ENCODE results near the gene TFCP2.
A peak's percentile ranks its signal among the peaks of the same experiment; 100 is the strongest.

TFCP2 gene

DNA sequence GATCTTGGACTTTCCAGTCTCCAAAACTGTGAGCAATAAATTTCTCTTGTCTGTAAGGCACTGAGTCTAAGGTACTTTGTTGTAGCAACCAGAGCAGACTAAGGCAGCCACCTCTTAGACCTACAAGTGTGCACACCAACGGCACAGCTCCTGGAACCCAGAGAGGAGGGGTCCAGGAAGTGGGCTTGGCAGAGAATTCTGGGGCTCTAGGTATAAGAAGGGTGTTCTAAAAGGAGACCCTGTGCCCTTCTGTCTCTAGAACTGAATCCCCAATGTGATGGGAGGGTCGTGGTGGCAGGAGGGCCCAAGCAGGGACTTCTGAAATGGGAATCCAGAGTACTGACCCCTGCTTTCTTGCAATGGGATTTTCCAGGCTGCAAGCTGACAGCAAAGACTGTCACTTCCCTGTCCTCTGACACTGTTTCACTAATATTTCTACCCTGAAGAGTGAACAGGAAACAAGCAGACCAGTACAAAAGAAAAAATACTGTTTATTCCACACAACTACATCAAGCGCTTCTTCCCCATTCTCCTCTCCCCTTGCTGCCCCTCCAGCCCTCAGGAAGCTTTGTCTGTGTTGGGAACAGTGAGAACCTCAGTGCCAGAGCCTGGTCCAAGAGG, 13.6 kb upstream of the TFCP2 start:
- Mint-ChIP-seq H3K9me3 (ENCODE audit: low read depth) (no peaks in the 10 kb centered on the region), H3K4me1 (ENCODE audit: low read depth) (peaks cover 3% of the 10 kb centered on the region), H3K27me3 (no peaks in the 10 kb centered on the region), H3K27ac (no peak overlapping the region), H3K36me3 (peaks cover 4% of the 10 kb centered on the region), H3K4me3 (no peak overlapping the region)

DNA sequence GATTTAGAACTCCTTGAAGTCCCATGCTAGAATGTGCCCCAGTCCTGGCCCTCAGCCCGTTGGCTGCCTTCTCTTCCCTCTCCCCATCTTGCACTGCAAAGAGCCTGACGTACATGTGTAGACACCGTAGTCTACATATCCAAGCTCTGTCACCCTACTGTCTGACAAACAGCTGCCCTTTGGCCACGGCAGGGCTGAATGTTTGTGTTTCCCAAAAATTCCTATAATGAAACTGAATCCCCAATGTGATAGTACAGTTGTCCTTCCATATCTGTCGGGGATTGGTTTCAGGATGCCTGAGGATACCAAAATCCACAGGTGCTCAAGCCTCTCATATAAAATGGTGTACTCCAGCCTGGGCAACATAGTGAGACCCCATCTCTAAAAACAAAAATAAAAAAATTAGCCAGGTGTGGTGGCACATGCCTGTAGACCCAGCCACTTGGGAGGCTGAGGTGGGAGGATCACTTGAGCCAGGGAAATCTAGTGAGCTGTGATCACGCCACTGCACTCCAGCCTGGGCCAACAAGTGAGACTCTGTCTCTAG, 12.3 kb upstream of the TFCP2 start:
- Mint-ChIP-seq H3K27ac (no peak overlapping the region), H3K4me1 (ENCODE audit: low read depth) (peaks cover 3% of the 10 kb centered on the region)

DNA sequence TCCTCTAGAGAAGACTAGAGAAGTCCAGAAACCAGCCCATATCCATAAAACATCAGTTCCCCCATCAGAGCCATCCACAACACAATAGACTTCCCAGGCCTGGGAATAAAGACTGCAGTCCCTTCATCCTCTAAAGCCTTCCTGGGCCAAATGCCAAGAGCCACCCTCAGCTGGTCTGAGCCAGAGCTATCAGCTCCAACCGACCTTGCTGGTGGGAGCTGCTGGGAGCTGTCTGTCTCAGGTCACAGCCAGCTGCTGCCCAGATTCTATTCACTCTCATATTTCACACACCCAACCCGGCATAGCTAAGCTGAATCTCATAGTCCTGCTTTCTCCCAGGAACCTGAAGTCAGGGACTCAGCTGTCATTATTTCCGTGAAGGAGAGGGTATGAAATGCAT, 10.9 kb upstream of the TFCP2 start:
- peaks cover 3% of the 10 kb centered on the region for H3K4me1 Mint-ChIP-seq (ENCODE audit: low read depth)
- H3K27me3 Mint-ChIP-seq, result no peaks in the 10 kb centered on the region
- H3K27ac Mint-ChIP-seq, result no peak overlapping the region
- H3K4me3 Mint-ChIP-seq, result no peak overlapping the region
- H3K36me3 Mint-ChIP-seq, result no peaks in the 10 kb centered on the region
- H3K9me3 Mint-ChIP-seq (ENCODE audit: low read depth), result no peaks in the 10 kb centered on the region

More for the DNA sequence above, 12.3 kb upstream of the TFCP2 start:
- H3K27me3 Mint-ChIP-seq, result no peaks in the 10 kb centered on the region
- no peak overlapping the region for H3K4me3 Mint-ChIP-seq
- no peaks in the 10 kb centered on the region for H3K9me3 Mint-ChIP-seq (ENCODE audit: low read depth)
- H3K36me3 Mint-ChIP-seq, result no peaks in the 10 kb centered on the region

DNA sequence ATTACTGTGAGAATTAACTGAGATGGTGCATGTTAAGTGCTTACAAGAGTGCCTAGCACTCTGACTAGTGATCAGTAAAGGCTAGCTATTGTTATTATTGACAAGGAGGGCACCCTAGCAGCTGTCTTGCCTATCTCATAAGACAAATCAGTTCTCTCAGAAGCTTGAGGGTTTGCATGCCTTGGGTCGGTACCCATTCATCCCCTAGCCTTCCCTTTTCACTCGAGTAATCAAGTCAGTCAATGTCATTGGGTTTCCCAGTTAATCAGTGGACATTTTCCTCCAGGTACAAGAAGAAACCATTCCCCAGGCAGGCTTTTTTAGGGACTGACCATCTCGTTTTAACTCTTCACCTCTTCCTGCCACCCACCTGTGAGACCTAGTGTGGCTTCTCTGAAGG, 10.4 kb upstream of the TFCP2 start:
- Mint-ChIP-seq H3K27ac (no peak overlapping the region), H3K27me3 (no peaks in the 10 kb centered on the region), H3K4me1 (ENCODE audit: low read depth) (peaks cover 3% of the 10 kb centered on the region), H3K36me3 (no peaks in the 10 kb centered on the region), H3K4me3 (no peak overlapping the region), H3K9me3 (ENCODE audit: low read depth) (no peaks in the 10 kb centered on the region)

DNA sequence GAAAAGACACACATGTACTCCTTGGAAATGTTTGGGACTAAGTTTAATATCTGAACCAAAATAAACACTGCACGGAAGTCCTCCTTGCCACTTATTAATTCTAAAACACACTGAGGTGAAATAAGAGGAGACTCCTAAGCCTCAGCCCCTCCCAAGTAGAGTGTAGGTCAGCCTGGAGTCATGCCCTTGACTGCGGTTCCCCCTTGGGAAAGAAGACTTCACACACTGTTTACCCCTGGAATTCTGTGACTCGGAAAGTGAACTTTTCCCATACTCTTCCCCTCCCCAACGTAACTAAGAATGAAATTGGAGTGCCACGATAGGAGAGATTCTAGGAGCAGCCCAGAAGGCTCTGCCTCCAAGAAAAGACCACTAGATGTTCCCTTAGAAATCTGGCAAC, 8.6 kb upstream of the TFCP2 start:
- Mint-ChIP-seq H3K4me1 (ENCODE audit: low read depth) (peaks cover 1% of the 10 kb centered on the region), H3K27ac (no peak overlapping the region), H3K9me3 (ENCODE audit: low read depth) (no peaks in the 10 kb centered on the region), H3K36me3 (no peaks in the 10 kb centered on the region), H3K27me3 (no peaks in the 10 kb centered on the region), H3K4me3 (no peak overlapping the region)

- Mint-ChIP-seq H3K36me3 (no peaks in the 10 kb centered on the region), H3K4me3 (no peak overlapping the region), H3K27me3 (no peaks in the 10 kb centered on the region), H3K9me3 (ENCODE audit: low read depth) (no peaks in the 10 kb centered on the region), H3K27ac (no peak overlapping the region), H3K4me1 (ENCODE audit: low read depth) (peaks cover 2% of the 10 kb centered on the region)
Observed at GRCh38 chr12:51177897-51178296, 5.0 kb upstream of the TFCP2 start.

- H3K9me3 Mint-ChIP-seq (ENCODE audit: low read depth), result no peaks in the 10 kb centered on the region
- no peaks in the 10 kb centered on the region for H3K27me3 Mint-ChIP-seq
- peak overlapping the region; percentile 85 for H3K4me3 Mint-ChIP-seq
- peak overlapping the region; percentile 41 for H3K27ac Mint-ChIP-seq
- peaks cover 14% of the 10 kb centered on the region for H3K4me1 Mint-ChIP-seq (ENCODE audit: low read depth)
- H3K36me3 Mint-ChIP-seq, result peaks cover 4% of the 10 kb centered on the region
Observed at GRCh38 chr12:51174501-51174900, 1.6 kb upstream of the TFCP2 start.

DNA sequence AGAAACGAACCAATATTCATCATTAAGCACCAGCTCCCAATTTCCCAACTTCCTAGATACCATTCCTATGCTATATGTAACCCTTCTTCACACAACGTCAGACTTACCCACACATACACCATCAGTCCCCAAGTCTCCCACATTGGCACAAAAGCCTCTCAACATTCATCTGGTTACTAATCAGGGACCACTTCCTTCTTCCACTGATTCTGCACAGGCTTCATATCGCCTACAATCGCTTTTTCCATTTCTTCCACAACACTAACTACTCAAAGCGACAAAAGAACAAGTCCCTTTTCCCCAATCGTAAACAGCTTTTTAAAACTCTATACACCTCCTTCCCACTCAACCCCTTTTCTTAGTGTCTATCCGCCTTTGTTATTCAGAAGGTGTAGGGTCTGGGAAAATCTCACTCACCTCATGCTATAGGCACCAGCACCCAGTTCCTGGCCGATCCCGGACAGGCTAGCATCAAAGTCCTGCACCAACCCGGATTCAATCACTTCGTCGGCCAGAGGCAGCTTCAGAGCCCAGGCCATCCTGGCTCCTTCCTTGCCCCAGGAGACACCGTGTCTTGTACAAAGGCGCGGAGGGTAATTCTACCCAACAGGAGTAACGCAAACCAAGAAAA, 936 bp downstream of the TFCP2 start:
- no peaks in the 10 kb centered on the region for H3K9me3 Mint-ChIP-seq (ENCODE audit: low read depth)
- H3K27me3 Mint-ChIP-seq, result no peaks in the 10 kb centered on the region
- H3K4me3 Mint-ChIP-seq, result no peak overlapping the region
- H3K27ac Mint-ChIP-seq, result no peak overlapping the region
- peaks cover 4% of the 10 kb centered on the region for H3K36me3 Mint-ChIP-seq
- H3K4me1 Mint-ChIP-seq (ENCODE audit: low read depth), result peaks cover 24% of the 10 kb centered on the region

GRCh38 chr12:51163795-51164194, 9.1 kb downstream of the TFCP2 start:
- no peaks in the 10 kb centered on the region for H3K9me3 Mint-ChIP-seq (ENCODE audit: low read depth)
- H3K36me3 Mint-ChIP-seq, result peaks cover 14% of the 10 kb centered on the region
- H3K4me3 Mint-ChIP-seq, result no peak overlapping the region
- H3K27me3 Mint-ChIP-seq, result no peaks in the 10 kb centered on the region
- peaks cover 28% of the 10 kb centered on the region for H3K4me1 Mint-ChIP-seq (ENCODE audit: low read depth)
- no peak overlapping the region for H3K27ac Mint-ChIP-seq

DNA sequence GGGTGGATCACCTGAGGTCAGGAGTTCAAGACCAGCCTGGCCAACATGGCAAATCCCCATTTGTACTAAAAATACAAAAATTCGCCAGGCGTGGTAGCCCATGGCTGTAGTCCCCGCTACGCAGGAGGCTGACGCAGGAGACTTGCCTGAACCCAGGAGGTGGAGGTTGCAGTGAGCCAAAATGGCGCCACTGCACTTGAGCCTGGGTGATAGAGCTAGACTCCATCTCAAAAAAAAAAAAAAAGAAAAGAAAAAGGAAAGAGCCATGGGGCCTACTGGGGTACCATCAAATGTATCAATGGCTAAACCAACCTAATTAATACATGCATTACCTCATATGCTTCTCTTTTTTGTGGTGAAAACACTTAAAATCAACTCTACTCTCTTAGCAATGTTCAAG, 10.7 kb downstream of the TFCP2 start:
- Mint-ChIP-seq H3K4me3 (no peak overlapping the region), H3K36me3 (peaks cover 14% of the 10 kb centered on the region), H3K9me3 (ENCODE audit: low read depth) (no peaks in the 10 kb centered on the region), H3K27me3 (no peaks in the 10 kb centered on the region), H3K4me1 (ENCODE audit: low read depth) (peaks cover 24% of the 10 kb centered on the region), H3K27ac (no peak overlapping the region)

DNA sequence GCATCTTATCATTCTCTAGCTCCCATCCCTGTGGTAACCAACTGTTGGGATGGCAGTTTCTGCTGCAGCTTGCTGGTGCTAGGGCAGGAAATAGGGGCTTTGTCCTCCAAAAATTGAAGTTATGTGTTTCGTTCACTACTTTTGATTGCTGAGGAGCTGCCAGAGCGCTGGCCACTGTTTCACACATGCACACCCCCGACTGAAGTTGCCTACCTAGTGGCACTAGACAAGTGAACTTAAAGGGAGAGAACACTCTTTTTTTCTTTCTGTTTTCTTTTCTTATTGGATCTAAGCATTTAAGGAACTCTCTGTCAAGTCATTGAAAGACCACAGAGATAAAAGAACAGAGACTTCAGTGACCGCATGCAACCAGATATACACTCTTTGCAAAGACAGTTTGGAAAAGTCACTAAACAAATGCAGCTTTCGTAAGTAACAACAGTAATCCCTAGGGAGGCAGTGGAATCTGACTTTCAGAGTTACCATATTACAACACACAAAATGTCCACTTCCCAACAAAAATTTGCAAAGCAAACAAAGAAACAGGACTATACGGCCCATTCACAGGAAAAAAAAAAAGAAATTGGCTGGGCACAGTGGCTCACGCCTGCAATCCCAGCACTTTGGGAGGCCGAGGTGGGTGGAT, 12.0 kb downstream of the TFCP2 start:
- no peak overlapping the region for H3K4me3 Mint-ChIP-seq
- no peaks in the 10 kb centered on the region for H3K9me3 Mint-ChIP-seq (ENCODE audit: low read depth)

DNA sequence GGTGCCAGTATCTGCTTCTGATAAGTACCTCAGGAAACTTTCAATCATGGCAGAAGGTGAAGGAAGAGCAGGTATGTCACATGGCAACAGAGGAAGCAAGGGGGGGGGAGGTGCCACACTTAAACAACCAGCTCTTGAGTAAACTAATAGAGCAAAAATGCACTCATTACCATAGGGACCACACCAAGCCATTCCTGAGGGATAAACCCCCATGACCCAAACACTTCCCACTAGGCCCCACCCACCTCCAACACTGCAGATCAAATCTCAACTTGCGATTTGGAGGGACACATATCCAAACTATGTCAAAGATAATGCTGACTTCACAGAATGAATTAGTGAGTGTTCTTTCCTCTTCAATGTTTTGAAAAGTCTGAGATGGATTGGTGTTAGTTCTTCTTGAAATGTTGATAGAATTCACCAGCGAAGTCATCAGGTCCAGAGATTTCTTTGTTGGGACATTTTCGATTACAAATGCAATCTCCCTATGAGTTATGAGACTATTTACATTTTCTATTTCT, 16.6 kb downstream of the TFCP2 start:
- H3K4me3 Mint-ChIP-seq, result no peak overlapping the region
- H3K36me3 Mint-ChIP-seq, result peaks cover 6% of the 10 kb centered on the region
- H3K9me3 Mint-ChIP-seq (ENCODE audit: low read depth), result no peaks in the 10 kb centered on the region
- no peak overlapping the region for H3K27ac Mint-ChIP-seq
- H3K27me3 Mint-ChIP-seq, result no peaks in the 10 kb centered on the region
- H3K4me1 Mint-ChIP-seq (ENCODE audit: low read depth), result peaks cover 20% of the 10 kb centered on the region

More for the DNA sequence above, 12.0 kb downstream of the TFCP2 start:
- no peak overlapping the region for H3K27ac Mint-ChIP-seq
- H3K27me3 Mint-ChIP-seq, result no peaks in the 10 kb centered on the region
- H3K36me3 Mint-ChIP-seq, result peaks cover 17% of the 10 kb centered on the region
- peaks cover 23% of the 10 kb centered on the region for H3K4me1 Mint-ChIP-seq (ENCODE audit: low read depth)

DNA sequence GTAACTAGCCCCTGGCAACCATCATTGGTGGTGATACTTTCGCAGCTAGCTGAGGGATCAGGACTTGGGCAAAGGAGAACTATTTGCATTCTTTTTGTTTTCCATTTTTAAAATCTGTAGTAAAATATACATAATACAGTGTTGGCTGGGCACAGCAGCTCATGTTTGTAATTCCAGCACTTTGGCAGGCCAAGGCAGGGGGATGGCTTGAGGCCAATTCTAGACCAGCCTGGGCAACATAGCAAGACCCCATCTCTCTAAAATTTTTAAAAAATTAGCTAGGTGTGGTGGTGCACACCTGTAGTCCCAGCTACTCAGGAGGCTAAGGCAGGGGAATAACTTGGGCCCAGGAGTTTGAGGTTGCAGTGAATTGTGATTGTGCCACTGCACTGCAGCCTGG, 20.0 kb downstream of the TFCP2 start:
- Mint-ChIP-seq H3K27me3 (no peaks in the 10 kb centered on the region), H3K4me3 (no peak overlapping the region), H3K9me3 (ENCODE audit: low read depth) (no peaks in the 10 kb centered on the region), H3K27ac (no peak overlapping the region), H3K36me3 (peaks cover 3% of the 10 kb centered on the region), H3K4me1 (ENCODE audit: low read depth) (peaks cover 25% of the 10 kb centered on the region)

DNA sequence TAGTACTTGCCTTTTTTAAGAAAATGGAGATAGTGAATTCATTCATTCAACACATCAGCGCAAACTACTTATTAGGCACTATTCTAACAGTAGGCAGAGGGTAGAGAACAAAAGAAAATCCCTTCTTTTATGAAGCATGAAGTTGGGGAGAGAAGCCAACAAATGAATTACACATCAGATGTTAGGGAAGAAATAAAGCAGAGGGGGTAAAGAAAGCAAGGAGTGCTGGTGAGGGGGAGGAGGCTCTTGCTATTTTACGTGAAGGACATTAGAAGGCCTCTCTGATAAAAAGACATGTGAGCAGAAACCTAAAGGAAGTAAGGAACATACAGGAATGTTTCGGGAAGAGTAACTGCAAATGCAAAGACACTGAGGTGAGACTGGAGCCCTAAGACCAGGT, 22.2 kb downstream of the TFCP2 start:
- peak overlapping the region; percentile 18 for H3K27ac Mint-ChIP-seq
- H3K36me3 Mint-ChIP-seq, result no peaks in the 10 kb centered on the region
- H3K9me3 Mint-ChIP-seq (ENCODE audit: low read depth), result no peaks in the 10 kb centered on the region
- H3K4me1 Mint-ChIP-seq (ENCODE audit: low read depth), result peaks cover 28% of the 10 kb centered on the region
- no peak overlapping the region for H3K4me3 Mint-ChIP-seq
- no peaks in the 10 kb centered on the region for H3K27me3 Mint-ChIP-seq

GRCh38 chr12:51147309-51147708, 25.6 kb downstream of the TFCP2 start:
- Mint-ChIP-seq H3K9me3 (ENCODE audit: low read depth) (no peaks in the 10 kb centered on the region), H3K36me3 (peaks cover 7% of the 10 kb centered on the region), H3K27me3 (no peaks in the 10 kb centered on the region), H3K4me1 (ENCODE audit: low read depth) (peaks cover 30% of the 10 kb centered on the region), H3K4me3 (no peak overlapping the region), H3K27ac (no peak overlapping the region)
